Measurements from ENCODE around the gene RNF169.

RNF169 gene

DNA sequence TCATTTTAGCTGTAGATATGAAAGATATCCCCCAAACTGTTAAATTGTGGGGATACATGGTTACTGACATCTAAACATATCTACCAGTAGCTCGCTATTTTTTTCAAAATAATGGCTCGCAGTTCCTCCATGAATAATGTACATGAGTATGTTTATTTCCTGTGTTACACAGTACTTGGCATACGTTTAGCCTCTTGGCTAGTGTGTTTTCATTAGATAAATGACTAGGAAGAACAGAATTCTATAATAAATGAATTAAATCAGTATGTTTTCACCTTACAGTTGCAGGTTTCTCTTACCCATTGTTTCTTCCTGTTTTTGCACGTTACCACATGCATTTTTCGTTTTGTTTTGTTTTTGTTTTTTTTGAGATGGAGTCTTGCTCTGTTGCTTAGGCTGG is 21.8 kb downstream of the RNF169 start:
- DNase-seq: no peak

DNA sequence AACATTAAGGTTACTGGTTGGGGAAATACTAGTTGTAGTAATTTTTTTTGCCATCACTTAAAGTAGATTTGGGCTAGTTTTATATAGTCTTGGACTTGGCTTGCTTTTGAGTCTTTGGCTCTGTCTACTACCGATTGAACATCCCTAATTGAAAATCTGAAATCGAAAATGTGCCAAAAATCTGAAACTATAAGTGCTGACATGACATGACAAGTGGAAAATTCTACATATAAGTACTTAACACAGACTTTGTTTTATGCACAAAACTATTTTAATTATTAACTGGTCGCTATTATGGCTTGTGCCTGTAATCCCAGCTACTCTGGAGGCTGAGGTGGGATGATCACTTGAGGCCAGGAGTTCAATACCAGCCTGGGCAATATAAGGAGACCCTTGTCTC is 22.5 kb downstream of the RNF169 start:
- no peak for DNase-seq

DNA sequence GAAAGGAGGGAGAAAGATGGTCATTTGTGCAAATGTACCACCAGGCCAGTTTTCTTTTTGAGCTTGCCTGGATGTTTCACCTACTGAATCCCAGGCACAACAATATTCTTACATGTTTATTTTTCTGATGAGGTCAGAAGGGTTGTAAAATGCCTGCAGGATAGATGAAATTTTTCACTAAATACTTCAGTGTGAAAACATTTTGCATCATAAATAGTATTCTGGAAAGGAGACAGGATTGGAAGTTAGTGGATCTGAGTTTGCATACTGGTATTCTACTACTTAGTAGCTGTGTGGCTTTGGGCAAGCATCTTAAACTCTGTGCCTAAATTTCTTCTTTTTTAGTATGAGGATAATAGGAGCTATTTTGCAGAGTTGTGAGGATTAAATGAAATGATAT is 24.8 kb downstream of the RNF169 start:
- no peak for DNase-seq

DNA sequence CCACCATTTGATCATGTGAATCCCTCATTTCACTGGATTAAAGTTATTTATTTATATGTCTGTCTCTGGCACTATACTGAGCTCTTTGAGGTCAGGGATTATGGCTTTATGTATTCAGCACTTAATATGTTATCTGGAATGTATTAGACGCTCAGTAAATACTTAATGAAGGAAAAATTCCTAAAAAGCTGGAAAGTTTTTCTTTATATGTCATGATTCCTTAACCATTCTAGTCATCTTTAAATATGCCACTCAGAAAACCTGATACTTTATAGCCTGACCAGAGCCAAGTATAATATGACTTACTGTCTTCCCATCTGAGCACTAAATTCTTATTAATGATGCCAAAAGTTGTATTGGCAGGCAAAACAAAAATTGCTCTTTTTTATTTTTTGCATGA is 27.1 kb downstream of the RNF169 start:
- no peak for DNase-seq

DNA sequence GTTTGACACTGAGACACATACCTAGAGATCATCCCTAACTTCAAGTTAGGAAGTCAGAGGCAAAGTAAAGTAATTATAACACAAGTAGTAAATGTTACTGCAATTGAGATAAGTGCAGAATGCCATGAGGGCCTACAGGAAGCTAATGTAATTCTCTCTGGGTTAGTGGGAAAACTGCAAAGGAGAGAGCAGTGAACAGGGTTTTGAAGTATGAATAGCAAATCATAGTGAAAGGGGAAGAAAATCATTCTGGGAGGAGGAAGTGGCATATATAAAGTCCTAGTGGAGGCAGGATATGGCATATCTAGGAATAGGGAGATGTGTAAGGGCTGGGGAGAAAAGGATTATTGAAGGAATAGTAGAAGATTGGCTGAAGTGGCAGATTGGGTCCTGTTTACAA is 27.9 kb downstream of the RNF169 start:
- DNase-seq: no peak

DNA sequence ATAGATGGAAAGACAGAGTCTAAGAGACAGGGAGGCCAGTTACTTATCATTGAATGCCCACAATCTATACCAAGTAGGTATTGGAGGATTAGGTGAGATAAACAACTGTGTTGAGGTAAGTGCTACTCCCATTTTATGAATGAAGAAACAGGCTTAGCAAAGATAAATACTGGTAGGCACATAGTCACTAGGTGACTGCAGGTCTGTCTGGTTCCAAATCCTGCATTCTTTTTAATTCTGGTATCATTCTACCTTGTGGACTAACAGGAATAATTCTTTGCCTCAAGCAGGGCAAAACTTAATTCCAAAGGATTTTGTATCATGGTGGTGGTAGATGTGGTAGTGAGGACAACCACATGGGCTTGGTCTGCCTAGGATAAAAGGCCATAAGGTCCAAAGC is 28.4 kb downstream of the RNF169 start:
- DNase-seq: no peak

DNA sequence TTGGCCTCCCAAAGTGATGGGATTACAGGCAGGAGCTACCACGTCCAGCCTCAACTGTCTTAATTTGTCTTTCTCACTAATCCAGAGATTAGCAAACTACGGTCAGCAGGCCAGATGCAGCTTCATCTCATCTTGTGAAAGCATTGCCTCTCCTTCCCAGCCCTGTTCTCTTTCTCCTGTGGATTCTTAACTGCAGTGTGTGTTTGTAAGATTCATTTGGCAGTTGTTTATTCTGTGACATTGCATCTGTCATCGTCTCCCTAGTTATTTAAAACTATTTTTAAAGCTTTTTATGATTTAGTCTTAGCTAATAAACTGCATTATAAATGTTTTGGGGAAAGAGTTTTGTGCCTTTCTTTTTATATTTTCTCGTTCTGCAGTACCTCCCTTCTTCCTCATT is 29.2 kb downstream of the RNF169 start:
- DNase-seq: no peak

DNA sequence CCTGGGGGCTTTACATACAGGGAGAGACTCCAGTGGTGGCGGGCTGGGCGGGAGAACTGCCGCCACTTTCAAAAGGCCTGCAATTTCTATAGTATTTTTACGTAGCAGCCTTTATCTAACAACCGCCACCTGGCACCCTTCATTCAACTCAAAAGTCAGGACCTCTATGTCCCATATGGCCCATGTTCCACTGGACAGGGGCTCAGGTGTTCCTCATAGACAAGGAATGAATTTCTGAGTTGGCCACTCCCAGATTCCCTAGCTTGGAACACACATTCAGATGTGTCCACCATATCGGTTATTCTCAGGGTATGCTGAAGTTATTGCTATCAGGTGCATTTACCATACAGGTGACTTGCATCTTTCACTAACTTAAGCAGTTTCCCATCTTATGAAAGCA is 29.9 kb downstream of the RNF169 start:
- DNase-seq: no peak

DNA sequence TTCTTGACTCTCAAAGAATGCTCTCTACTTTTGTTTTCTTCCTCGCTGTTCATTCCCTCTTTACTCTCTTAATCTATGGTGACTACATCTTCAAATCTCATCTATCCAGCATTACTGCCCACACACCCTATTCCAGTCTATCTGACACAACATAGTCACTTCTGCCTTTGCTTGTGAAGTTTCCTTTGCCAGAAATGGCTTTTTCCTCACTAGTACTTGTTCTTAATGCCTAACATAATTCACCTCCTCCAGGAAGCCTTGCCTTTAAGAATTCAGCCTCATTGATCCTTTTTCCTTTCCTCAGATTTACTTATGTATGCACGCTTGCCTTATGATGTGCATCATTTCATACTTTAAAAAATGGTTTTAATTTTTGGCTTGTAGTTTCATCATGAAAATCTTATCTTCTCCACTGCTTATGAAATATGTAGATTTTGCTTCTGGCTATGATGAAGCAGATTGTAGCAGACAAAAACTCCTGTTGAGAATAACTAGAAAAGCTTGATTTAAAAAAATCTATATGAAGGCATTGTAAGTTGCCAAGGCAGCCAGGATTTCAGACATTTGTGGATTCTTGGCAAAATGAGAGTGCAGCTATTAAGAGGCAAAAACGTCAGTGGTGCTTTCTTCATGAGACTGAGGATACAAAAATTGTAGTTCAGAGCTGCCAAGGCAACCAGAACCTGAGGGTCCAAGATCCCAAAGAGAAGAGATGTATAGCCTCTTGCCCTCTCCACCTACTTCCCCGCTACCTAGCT is 31.8 kb downstream of the RNF169 start:
- DNase-seq: no peak

DNA sequence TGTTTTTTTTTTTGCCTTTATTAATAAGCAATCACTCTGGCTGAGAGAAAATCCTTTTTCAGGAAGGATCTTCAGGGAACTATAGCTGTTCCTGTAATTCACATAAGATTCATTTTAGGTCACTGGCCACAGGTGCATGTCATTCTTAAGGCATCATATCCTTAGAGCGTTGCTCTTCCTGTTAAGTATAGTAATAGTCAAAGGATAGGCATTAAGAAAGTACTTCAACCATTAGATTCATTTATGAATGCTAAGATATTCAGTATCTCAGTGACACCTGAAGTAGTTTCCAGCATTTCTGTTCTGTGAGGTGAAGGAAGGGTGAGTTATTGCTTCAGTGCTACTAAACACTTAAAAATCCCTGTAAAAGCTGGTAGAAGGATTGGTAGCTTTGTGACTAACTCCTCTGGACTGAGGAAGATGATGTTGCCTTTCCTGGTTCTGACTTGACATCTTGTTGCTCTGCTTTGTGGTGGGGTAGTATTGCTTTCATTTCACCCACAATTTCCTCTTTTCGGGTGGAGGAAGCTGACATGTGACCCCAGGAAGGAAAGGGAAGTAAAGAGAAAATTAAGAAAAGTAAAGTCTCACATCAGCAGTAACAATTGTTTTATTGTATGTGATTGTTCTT is 34.7 kb downstream of the RNF169 start:
- DNase-seq: peak; percentile 70

DNA sequence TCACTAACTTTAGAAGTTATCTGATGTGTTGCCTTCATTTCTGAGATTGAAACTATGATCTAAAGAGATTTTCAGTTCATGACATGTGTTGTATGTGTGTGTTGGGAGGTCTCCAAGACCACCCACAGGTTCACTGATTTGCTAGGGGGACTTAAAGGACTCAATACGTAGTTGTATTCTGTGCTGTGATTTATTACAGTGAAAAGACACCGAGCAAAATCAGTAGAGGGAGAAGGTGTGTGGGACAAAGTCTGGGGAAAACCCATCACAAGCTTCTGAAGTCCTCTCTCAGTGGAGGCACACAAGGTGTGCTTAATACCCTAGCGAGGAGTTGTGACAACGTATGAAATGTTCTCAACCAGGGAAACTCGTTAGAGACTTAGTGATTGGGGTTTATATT is 35.6 kb downstream of the RNF169 start:
- no peak for DNase-seq

DNA sequence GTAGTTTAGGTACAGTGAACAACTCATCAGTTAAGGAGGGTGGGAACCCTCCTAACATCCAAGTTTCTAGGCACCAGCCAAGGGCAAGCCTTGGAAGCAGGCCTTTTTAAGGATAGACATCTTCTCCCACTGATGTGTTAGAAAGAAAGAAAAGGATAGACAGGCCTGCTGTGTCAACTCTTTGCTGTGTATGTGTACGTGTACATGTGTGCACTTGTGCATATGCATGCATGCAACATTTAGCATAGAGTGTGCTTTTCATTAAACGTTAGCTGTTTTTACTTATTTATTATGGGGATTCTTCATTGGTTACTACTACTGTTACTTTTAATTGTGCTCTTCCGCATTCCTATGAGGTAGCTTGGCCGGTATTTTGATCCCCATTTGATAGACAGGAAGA is 36.1 kb downstream of the RNF169 start:
- DNase-seq: no peak

DNA sequence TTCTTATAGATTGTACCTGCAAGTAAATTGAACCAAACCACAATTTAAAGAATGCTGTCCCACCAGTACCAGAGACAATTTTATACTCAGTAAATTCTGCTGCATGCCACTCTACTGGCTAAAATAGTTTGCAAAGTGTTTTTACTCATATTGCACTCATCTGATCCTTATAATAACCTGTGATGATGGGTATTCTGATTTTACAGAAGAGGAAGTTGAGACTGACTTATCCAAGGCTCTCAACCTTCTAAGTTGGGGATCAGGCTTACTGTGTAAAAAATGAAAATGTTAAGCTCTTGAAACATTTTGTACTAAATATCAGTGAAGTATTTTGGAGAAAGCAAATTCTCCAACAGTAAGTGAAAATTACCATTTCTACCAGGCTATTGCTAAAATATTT is 37.9 kb downstream of the RNF169 start:
- DNase-seq: no peak

DNA sequence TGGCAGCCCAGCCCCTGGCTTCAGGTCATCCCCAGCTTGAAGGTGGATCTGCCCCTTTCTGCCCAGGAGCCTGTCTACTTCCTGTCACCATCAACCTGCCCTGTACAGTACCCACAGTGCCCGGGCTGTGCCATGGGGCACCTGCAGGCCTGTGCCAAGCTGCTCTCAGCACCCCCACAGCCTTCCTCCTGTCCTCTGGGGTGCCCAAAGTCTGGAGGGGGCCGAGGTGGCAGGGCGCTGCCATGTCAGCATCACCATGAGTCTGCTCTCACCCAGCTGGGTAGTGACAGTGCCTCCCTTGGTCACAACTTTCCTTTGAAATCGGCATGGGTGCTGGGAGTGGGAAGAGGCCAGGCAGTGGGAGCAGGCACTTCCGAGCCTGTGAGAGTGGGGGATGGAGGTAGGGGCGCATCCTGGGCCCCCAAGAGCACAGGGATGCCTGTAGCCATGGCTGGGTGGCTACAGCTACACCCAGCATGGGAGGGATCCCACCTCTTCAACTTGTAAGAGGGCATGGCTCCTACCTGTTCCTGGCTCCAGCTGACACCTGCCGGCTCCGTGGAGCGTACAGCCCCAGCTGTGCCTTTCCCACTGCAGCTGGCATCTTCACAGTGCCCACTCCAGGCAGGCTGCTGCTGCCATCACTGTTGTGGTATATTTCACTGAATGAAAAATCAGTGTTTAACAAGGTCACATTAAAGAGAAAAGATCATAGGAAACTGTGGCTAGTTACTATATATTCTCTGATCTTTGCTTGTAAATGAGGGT is 42.9 kb downstream of the RNF169 start:
- DNase-seq: no peak

DNA sequence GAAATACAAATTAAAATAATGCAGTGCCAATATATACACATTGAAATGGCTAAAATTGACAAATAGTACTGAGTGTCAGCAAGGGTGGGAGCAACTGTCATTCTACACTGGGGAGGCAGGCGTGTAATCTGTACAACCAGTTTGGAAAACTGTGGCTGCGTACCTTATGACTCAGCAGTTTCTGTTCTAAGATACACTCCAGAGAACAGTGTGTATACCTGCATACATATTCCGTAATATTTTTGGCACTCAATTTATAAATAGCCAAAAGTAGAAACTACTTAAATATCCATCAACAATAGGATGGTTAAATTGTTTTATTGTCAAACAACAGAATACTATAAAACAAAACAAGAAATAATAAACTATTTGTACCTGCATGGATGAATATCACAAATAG is 57.6 kb downstream of the RNF169 start:
- DNase-seq: no peak

DNA sequence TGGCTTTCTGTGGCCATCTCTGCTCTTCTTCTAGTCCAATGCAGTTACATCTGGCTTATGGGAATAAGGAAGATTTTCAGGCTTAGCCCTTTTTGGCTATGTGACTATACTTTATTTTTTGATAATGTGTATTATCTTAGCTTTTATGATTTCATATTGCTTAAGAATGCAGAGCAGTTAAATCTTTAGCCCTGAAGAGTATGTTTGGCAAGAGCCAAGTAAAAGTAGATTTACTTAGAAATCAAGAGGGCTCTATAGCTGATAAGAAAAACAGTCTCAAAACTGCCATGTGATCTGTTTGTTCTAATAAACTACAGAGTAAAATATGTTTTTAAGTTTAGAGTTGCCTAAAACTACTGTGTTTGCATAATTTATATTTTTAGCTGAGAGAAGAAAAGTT is 61.2 kb downstream of the RNF169 start:
- no peak for DNase-seq

DNA sequence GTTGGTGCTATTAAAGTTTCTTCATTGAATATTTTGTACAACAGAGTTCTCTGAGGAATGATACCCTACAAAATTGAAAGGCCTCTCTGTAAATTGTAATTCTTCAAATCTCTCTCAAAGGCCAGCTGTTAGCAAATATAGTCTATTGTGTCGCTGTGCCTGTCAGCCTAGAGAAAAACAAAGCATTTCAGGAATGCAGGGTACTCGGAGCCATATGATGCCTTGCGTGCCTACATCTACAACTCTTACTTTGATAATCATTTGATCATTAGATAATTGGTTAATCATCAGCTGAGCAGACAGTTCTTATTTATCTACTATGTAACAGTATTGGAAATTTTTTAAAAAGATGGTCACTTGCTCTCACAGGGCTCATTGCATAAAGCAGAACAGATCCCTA is 67.3 kb downstream of the RNF169 start:
- DNase-seq: no peak

DNA sequence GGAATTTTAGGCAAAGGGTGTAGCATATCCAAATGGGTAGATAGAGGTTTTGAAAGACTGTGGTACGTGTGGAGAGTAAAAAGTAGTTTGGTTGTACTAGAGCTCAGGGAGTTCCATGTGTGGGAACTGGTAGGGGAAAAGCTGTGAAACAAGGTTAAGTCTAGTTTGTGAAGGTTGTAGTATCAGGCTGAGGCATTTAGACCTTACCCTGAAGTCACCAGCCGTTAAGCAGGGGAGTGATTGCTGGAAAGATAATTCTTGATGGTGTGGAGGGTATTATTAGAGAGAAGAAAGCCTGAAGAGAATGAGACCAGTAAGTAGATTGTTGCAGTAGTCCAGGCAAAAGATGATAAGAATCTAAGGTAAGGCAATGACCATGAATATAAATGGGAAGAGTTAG is 68.0 kb downstream of the RNF169 start:
- DNase-seq: no peak

DNA sequence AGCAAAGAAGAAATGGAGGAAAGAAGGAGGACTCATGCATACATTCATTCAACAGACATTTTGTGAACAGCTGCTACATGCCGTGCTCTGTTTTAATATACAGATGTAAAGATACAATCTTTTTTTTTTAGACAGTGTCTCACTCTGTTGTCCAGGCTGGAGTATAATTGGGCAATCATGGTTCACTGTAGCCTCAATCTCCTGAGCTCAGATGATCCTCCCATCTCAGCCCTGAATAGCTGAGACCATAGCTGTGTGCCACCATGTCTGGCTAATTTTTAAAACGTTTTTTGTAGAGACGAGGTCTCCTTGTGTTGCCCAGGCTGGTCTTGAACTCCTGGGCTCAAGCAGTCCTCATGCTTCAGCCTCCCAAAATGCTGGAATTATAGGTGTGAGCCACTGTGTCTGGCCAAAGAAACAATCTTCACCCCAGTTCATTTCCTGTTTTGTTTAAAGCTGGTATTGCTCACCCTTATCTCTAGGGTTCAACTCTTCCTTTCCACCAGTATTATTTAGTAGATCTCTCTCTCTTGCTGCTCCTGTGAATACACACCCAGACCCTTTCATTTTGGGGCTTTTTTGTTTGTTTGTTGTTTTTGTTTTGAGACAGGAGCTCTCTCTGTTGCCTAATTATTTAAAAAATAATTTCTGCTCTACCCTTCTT is 69.8 kb downstream of the RNF169 start:
- no peak for DNase-seq

DNA sequence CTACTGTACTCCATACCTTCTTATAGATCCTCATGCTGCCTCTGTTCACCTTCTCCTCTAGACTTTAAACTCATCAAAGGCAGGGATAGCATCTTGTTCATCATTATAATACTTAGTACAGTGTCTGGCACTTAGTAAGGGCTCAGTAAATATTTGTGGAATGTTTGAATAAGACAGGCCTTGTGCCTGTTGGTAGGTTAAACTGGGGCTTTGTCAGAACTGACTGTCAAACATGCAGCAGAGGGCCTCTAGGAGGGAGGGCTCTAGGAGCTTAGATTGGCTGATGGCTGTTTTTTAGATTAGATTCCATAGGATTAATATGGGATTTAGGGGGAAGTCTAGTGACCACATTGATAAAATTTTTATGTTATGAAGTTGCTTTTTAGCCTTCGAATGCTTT is 70.8 kb downstream of the RNF169 start:
- no peak for DNase-seq

DNA sequence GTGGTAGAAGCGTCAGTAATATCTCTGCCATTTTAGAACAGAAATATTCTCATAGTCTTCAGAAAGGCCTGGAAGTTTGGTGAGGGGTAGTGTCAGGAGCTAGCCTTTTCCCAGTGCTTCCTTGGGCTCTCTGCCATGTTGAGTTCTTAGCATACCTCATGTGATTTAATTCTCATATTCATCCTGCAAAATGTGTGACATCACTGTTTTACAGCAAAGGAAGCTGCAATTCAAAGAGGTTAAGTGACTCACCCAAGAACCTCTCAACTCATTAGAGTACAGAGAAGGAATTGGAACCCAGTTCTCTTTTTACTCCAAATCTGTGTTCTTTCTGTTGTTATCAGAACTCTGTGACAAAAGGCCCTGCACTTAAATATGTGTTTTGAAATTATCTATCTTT is 72.1 kb downstream of the RNF169 start:
- peak; percentile 23 for DNase-seq

DNA sequence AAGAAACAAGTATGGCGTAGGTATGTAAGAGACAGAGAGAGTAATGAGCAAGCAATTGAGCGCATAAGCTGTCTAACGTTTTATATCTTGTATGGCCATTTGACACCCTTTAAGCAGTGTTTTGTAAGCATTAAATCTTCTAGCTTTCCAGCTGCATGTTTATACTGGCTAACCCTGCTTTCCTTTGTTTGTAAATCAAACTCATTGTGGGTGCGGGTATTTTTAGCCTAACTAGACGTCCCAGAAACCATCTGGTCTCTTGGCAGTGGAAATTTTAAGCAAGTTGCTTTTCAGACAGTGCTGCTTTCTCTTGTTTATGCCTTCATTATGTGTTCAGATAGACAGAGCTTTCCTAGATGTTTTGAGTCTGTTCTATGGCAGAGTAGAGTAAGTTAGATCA is 73.5 kb downstream of the RNF169 start:
- DNase-seq: no peak

DNA sequence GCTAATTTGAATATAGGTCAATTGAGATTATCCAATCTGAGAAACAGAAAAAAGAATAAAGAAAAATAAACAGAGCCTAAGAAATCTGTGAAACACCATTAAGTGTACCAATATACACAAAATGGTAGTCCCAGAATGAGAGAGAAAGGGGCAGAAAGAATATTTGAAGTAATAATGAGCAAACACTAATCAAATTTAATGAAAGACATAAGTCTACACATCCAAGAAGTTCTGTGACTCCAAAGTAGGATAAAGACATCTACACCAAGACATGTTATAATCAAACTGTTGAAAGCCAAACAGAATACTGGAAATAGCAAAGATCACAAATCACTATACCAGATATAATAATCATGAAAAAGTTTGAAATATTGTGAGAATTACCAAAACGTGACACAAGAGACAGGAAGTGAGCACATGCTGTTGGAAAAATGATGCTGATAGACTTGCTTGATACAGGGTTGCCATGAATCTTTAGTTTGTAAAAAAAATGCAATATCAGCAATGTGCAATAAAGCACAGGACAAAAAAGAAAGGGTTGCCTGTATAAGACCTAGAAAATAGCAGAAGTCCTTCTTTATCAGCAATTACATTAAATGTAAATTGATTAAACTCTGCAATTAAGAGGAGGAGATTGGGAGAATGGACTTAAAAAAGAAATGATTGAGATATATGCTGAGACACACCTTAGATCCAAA is 75.8 kb downstream of the RNF169 start:
- DNase-seq: no peak

Data from activated CD4-positive, alpha-beta T cell treated with anti-CD3 and anti-CD28 coated beads, Interleukin-2, amount 50 U/mL, for 16 hours (primary cell).